IPS-NIHi7 (cell line): ENCODE measurements around the gene PKDREJ.

Source experiments
- DNase-seq: peaks from one replicate; pipeline ENCODE4 v3.0.0; 2012; ENCODE audit warnings: mixed read lengths; ENCODE audit errors: extremely low spot score

PKDREJ gene

GRCh38 chr22:46288846-46289243 lies 25.7 kb upstream of the PKDREJ start:
- DNase-seq, result no peak

GRCh38 chr22:46287873-46288751 lies 25.0 kb upstream of the PKDREJ start:
- no peak for DNase-seq

GRCh38 chr22:46286941-46287872 lies 24.1 kb upstream of the PKDREJ start:
- no peak for DNase-seq

GRCh38 chr22:46286006-46286405 lies 22.9 kb upstream of the PKDREJ start:
- no peak for DNase-seq

GRCh38 chr22:46281866-46282678 lies 18.9 kb upstream of the PKDREJ start:
- no peak for DNase-seq

- peak; percentile 29 for DNase-seq
Measured at GRCh38 chr22:46280999-46281623, 18.0 kb upstream of the PKDREJ start.

GRCh38 chr22:46280063-46280817 lies 17.1 kb upstream of the PKDREJ start:
- DNase-seq, result no peak

- no peak for DNase-seq
Measured at GRCh38 chr22:46278656-46279645, 15.8 kb upstream of the PKDREJ start.

- no peak for DNase-seq
Measured at GRCh38 chr22:46276563-46276962, 13.4 kb upstream of the PKDREJ start.

- no peak for DNase-seq
Measured at GRCh38 chr22:46275455-46276122, 12.4 kb upstream of the PKDREJ start.

GRCh38 chr22:46274381-46274780 lies 11.2 kb upstream of the PKDREJ start:
- no peak for DNase-seq

GRCh38 chr22:46273432-46274148 lies 10.4 kb upstream of the PKDREJ start:
- no peak for DNase-seq

GRCh38 chr22:46272762-46273431 lies 9.8 kb upstream of the PKDREJ start:
- no peak for DNase-seq

- DNase-seq, result no peak
Measured at GRCh38 chr22:46272196-46272595, 9.1 kb upstream of the PKDREJ start.

GRCh38 chr22:46269564-46269963 lies 6.4 kb upstream of the PKDREJ start:
- no peak for DNase-seq

GRCh38 chr22:46267431-46268279 lies 4.5 kb upstream of the PKDREJ start, which contains the start of gene TTC38:
Gene TTC38 (plus strand): TSS chr22:46268008. CDS start chr22:46268040, 32 bp downstream.
- peak; percentile 98 for DNase-seq
